ENCODE measurements around the gene MB.

Gene MB

DNA sequence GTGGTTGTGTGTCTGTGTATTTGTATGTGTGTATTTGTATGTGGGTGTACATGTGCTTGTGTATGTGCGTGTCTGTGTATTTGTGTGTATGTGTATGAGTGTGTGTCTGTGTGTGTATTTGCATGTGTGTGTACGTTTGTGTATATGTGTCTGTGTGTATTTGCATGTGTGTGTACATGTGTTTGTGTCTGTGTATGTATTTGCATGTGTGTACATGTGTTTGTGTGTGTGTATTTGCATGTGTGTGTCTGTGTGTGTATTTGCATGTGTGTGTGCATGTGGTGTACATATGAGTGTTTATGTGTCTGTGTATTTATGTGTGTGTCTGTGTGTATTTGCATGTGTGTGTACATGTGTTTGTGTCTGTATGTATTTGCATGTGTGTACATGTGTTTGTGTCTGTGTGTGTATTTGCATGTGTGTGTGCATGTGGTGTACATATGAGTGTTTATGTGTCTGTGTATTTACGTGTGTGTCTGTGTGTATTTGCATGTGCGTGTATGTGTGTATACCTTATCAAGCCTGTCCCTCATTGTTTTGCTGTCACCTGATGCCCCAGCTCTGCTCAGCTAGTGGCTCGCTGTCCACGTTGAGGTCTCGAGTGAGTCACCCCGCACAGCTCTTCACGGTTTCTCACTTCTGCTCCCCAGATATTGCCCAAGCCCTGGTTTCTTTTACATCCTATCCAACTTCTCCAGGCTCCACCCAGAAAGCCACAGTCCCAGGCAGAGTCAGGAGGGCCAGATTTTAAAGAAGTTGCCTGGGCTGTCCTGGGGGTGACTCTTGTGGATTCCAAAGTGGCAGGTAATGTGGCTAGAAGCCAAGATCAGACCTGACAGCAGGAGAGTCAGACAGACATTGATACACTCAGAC, 15.2 kb downstream of the MB start:
- DNase-seq (ENCODE audit: insufficient read length, low spot score) (no peak), FAIRE-seq (peak; percentile 86)
- no peak for TF ChIP-seq POLR2AphosphoS5 (IDR thresholded peaks at IDR 0.05; ENCODE audit: low read depth, low read length)
- no peak for TF ChIP-seq TAF1 (IDR thresholded peaks at IDR 0.05; ENCODE audit: low read depth, low read length)
- TF ChIP-seq PAX5 (IDR thresholded peaks at IDR 0.05; ENCODE audit: insufficient read depth, low read length, severe bottlenecking) = no peak
- TF ChIP-seq SPI1 (IDR thresholded peaks at IDR 0.05; ENCODE audit: low read depth, low read length) = no peak
- TF ChIP-seq POLR2A (IDR thresholded peaks at IDR 0.05; ENCODE audit: low read depth, low read length) = no peak
- no peak for TF ChIP-seq POU2F2 (IDR thresholded peaks at IDR 0.05; ENCODE audit: low read depth, low read length)

DNA sequence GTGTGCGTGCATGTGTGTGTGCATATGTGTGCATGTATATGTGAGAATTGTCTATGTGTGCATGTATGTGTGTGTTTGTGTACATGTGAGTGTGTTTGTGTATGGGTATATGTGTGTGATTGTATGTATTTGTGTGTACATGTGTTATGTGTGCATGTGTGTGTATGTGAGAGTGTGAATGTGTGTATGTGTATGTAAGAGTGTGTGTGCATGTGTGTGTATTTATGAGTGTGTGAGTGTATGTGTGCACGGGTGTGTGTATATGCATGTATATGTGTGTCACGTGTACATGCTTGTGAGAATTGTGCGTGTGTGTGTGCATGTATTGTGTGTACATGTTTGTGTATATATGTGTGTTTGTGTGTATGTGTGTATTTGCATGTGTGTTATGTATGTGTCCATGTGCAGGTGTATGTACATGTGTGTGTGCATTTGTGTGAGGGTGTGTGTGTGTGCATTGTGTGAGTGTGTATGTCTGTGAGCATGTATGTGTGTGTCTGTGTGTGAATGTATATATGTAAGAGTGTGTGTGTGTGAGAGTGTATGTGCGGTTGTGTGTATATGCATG, 16.0 kb downstream of the MB start:
- DNase-seq (ENCODE audit: insufficient read length, low spot score) (no peak), FAIRE-seq (no peak)
- TF ChIP-seq POLR2AphosphoS5 (IDR thresholded peaks at IDR 0.05; ENCODE audit: low read depth, low read length) (no peak), TAF1 (IDR thresholded peaks at IDR 0.05; ENCODE audit: low read depth, low read length) (no peak), POLR2A (IDR thresholded peaks at IDR 0.05; ENCODE audit: low read depth, low read length) (no peak), SPI1 (IDR thresholded peaks at IDR 0.05; ENCODE audit: low read depth, low read length) (no peak), PAX5 (IDR thresholded peaks at IDR 0.05; ENCODE audit: insufficient read depth, low read length, severe bottlenecking) (no peak), POU2F2 (IDR thresholded peaks at IDR 0.05; ENCODE audit: low read depth, low read length) (no peak)

DNA sequence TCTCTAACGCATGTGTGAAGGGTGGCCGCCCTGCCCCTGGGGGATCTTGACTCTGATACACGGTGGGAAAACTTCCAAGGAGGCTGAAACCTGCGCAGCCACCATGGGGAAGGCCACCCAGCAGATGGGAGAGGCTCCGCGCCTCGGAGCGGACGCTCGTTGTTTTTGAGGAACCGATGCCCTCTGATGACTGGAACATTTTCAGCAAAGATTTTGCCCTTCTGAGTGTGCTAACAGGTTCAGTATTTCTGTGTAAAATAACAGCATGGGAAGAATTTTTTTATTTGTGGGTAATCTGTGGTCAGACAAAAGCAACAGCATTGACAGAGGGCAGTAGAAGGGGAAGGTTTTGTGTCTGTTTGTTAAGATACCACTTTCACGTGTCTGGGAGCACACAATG, 16.7 kb downstream of the MB start:
- DNase-seq (ENCODE audit: insufficient read length, low spot score) (no peak), FAIRE-seq (no peak)
- no peak for TF ChIP-seq POLR2AphosphoS5 (IDR thresholded peaks at IDR 0.05; ENCODE audit: low read depth, low read length)
- TF ChIP-seq POU2F2 (IDR thresholded peaks at IDR 0.05; ENCODE audit: low read depth, low read length) = no peak
- no peak for TF ChIP-seq SPI1 (IDR thresholded peaks at IDR 0.05; ENCODE audit: low read depth, low read length)
- TF ChIP-seq POLR2A (IDR thresholded peaks at IDR 0.05; ENCODE audit: low read depth, low read length) = no peak
- no peak for TF ChIP-seq PAX5 (IDR thresholded peaks at IDR 0.05; ENCODE audit: insufficient read depth, low read length, severe bottlenecking)
- no peak for TF ChIP-seq TAF1 (IDR thresholded peaks at IDR 0.05; ENCODE audit: low read depth, low read length)

DNA sequence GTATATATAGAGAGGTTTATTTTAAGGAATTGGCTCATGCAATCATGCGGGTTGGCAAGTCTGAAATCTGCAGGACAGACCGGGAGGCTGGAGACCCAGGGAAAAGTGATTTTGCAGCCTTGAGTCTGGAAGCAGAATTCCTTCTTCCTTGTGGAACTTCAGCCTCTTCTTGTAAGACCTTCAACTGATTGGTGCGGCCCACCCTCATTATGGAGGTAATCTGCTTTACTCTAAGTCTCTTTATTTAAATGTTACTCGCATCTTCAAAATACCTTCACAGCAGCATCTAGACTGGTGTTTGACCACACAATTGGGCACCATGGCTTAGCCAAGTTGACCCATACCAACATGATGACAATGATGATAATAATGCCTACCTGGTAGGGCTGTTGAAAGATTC, 17.8 kb downstream of the MB start:
- FAIRE-seq = no peak

DNA sequence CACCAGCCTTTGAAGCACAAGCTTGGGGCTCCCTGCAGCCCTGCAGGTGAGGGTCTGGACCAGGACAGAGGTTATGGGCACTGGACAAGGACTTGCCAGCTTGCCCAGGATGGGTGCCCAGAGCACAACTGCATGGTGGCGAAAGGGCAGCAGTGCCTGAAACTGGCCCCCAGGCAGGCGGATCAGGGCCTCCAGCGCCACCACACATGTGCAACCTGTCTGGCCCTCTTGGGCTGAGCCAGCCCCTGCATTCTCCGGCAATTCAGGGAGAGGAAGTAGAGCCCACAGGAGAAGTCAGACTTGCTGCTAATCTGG, 18.8 kb downstream of the MB start:
- DNase-seq (ENCODE audit: insufficient read length, low spot score) (no peak), FAIRE-seq (no peak)

More for the DNA sequence above, 17.8 kb downstream of the MB start:
- no peak for TF ChIP-seq PAX5 (IDR thresholded peaks at IDR 0.05; ENCODE audit: insufficient read depth, low read length, severe bottlenecking)
- no peak for TF ChIP-seq TAF1 (IDR thresholded peaks at IDR 0.05; ENCODE audit: low read depth, low read length)
- TF ChIP-seq POLR2AphosphoS5 (IDR thresholded peaks at IDR 0.05; ENCODE audit: low read depth, low read length) = no peak
- no peak for TF ChIP-seq POLR2A (IDR thresholded peaks at IDR 0.05; ENCODE audit: low read depth, low read length)
- TF ChIP-seq POU2F2 (IDR thresholded peaks at IDR 0.05; ENCODE audit: low read depth, low read length) = no peak
- TF ChIP-seq SPI1 (IDR thresholded peaks at IDR 0.05; ENCODE audit: low read depth, low read length) = no peak
- DNase-seq (ENCODE audit: insufficient read length, low spot score) = no peak

DNA sequence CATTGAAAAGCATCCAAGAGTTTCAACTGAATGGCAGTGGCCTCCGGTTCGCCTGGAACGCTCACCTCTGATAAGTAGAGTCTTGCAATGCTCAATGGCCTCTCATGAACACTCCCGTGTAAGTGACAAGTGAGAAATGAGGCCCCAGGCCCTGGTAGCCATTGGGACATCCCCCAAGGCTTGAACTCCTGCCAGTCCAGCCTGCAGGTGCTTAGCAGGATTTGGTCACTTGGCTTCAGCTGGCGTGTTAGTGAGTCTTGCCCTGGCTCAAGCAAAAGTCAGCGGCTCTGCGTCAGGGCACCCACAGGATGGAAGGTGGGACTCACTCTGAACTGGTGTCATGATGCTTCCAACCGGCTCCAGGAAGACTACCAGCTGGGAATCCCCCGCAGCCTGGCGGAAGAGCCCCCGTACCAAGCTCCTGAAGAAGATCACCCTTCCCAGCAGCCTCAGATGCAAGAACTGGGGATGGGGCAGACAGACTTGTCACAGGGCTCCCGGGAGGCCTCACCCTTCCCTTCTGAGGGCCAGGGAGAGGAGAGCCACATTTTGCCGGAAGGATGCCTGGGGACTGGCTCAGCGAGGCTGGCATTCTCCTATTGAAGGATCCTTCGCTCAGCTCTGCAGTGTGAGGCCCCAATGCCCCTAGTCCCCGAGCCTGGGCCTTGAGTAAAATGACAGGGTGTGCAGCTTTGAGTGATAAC, 19.3 kb downstream of the MB start:
- FAIRE-seq (no peak), DNase-seq (ENCODE audit: insufficient read length, low spot score) (no peak)
- TF ChIP-seq POU2F2 (IDR thresholded peaks at IDR 0.05; ENCODE audit: low read depth, low read length) = no peak
- TF ChIP-seq POLR2A (IDR thresholded peaks at IDR 0.05; ENCODE audit: low read depth, low read length) = no peak
- TF ChIP-seq SPI1 (IDR thresholded peaks at IDR 0.05; ENCODE audit: low read depth, low read length) = no peak
- TF ChIP-seq POLR2AphosphoS5 (IDR thresholded peaks at IDR 0.05; ENCODE audit: low read depth, low read length) = no peak
- TF ChIP-seq PAX5 (IDR thresholded peaks at IDR 0.05; ENCODE audit: insufficient read depth, low read length, severe bottlenecking) = no peak
- TF ChIP-seq TAF1 (IDR thresholded peaks at IDR 0.05; ENCODE audit: low read depth, low read length) = no peak

More for the DNA sequence above, 18.8 kb downstream of the MB start:
- TF ChIP-seq POLR2AphosphoS5 (IDR thresholded peaks at IDR 0.05; ENCODE audit: low read depth, low read length) (no peak), TAF1 (IDR thresholded peaks at IDR 0.05; ENCODE audit: low read depth, low read length) (no peak), POLR2A (IDR thresholded peaks at IDR 0.05; ENCODE audit: low read depth, low read length) (no peak), SPI1 (IDR thresholded peaks at IDR 0.05; ENCODE audit: low read depth, low read length) (no peak), POU2F2 (IDR thresholded peaks at IDR 0.05; ENCODE audit: low read depth, low read length) (no peak), PAX5 (IDR thresholded peaks at IDR 0.05; ENCODE audit: insufficient read depth, low read length, severe bottlenecking) (no peak)

DNA sequence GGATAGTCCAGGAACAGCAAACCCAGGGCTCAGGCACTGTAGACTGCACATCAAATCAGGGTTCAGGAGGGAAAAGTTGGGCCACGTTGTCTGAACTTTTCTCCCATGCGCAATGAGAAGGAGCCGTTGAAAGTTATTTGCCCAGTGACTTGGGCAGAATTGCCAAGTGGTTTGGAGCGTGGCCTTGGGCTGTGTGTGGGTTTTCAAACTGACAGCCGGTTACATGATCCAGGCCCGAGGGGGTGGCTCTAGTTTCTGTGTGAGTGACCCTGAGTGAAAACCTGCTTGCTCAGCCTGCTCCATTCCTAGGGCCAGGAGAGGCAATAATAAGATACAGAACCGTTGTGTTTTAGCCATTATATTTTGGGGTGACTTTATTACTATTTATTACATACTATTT, 20.3 kb downstream of the MB start:
- DNase-seq (ENCODE audit: insufficient read length, low spot score) = no peak
- FAIRE-seq = no peak
- TF ChIP-seq POLR2AphosphoS5 (IDR thresholded peaks at IDR 0.05; ENCODE audit: low read depth, low read length) (no peak), POLR2A (IDR thresholded peaks at IDR 0.05; ENCODE audit: low read depth, low read length) (no peak), SPI1 (IDR thresholded peaks at IDR 0.05; ENCODE audit: low read depth, low read length) (no peak), TAF1 (IDR thresholded peaks at IDR 0.05; ENCODE audit: low read depth, low read length) (no peak)

DNA sequence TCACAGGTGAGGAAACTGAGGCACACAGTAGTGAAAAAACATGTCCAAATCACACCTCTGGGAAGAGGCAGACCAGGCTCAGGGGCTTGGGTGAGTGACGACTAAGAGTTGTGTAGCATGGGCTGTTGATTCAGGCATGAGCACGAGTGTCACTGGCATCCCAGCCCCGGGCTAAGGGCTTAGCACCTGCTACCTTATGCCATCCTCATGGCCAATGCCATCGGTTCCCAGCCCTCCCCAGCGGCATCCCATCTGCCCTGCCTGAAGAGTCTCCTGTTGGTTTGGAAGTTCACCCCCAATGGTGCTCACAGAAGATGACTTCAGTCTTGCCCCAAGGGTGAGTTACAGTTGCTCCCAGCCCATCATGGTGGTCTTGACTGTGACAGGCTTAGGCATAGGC, 22.4 kb downstream of the MB start:
- DNase-seq (ENCODE audit: insufficient read length, low spot score) (no peak), FAIRE-seq (no peak)
- TF ChIP-seq POLR2A (IDR thresholded peaks at IDR 0.05; ENCODE audit: low read depth, low read length) (no peak), SPI1 (IDR thresholded peaks at IDR 0.05; ENCODE audit: low read depth, low read length) (no peak), POLR2AphosphoS5 (IDR thresholded peaks at IDR 0.05; ENCODE audit: low read depth, low read length) (no peak), POU2F2 (IDR thresholded peaks at IDR 0.05; ENCODE audit: low read depth, low read length) (no peak), TAF1 (IDR thresholded peaks at IDR 0.05; ENCODE audit: low read depth, low read length) (no peak), PAX5 (IDR thresholded peaks at IDR 0.05; ENCODE audit: insufficient read depth, low read length, severe bottlenecking) (no peak)

DNA sequence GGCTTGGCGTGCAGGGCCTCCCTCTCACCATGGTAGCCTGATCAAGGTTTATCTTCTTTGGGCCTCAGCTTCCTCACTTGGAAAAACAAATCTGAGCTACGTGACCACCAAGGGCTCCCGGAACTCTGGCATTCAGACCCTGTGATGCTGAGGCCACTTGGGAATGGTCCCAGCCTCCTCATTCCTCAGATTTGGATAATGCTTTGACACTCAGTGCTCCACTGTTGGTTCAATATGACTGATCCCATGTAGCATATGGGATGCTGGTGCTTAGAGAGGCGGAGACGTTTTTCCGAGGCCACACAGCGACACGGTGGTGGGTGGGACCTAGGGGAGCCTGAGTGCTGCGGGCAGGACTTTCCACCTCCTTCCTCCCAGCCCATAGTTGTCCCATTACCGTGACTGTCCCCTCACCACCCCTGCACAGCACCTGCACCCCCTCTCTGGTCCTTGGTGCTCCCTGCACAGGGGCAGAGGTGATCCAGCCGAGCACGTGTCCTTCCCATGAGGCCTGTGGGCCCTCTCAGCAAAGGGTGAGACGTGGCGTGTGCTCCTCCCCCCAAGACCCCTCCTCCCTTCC, 23.1 kb downstream of the MB start:
- DNase-seq (ENCODE audit: insufficient read length, low spot score) (no peak), FAIRE-seq (no peak)
- TF ChIP-seq SPI1 (IDR thresholded peaks at IDR 0.05; ENCODE audit: low read depth, low read length) = no peak
- TF ChIP-seq POLR2AphosphoS5 (IDR thresholded peaks at IDR 0.05; ENCODE audit: low read depth, low read length) = no peak
- TF ChIP-seq TAF1 (IDR thresholded peaks at IDR 0.05; ENCODE audit: low read depth, low read length) = no peak

Data from GM12891 (cell line).